ENCODE measurements around the gene ANGPTL4.
"Not testable (repeated sequence)": the region's sequence is repeated elsewhere in the genome, so short reads cannot be mapped to it uniquely, and the experiment has no call there.

The ANGPTL4 gene

DNA sequence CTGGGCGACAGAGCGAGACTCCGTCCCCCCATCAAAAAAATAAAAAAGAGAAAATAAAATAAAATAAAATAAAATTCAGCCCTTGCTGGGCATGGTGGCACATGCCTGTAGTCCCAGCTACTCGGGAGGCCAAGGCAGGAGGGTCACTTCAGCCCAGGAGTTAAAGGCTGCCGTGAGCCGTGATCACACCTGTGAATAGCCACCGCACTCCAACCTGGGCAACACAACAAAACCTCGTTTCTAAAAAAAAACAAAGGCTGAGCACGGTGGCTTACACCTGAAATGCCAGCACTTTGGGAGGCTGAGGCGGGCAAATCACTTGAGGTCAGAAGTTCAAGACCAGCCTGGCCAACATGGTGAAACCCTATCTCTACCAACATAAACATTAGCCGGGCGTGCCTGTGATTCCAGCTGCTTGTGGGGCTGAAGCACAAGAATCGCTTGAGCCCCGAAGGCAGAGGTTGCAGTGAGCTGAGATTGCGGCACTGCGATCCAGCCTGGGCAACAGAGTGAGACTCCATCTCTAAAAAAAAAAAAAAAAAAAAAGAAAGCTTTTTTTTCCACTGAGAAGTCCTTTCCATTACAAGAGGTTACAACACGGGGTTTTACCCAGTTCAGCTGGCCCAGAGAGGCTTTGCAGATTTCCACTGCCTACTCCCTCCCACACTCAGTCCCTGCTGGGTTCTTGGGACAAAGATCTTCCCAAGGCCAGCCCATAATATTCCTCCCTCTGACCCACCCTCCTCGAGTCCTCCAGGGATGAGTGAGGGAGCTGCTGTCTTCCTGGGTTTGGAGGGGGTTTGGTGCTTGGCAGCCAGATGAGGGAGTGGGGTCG is 6.4 kb downstream of the ANGPTL4 start:
- Mint-ChIP-seq H3K4me3 (no peak overlapping the region), H3K4me1 (peaks cover 18% of the 10 kb centered on the region), H3K9me3 (no peaks in the 10 kb centered on the region), H3K27me3 (peaks cover 38% of the 10 kb centered on the region), H3K27ac (no peak overlapping the region)
- DNase-seq (no peak), ATAC-seq (no peak)

DNA sequence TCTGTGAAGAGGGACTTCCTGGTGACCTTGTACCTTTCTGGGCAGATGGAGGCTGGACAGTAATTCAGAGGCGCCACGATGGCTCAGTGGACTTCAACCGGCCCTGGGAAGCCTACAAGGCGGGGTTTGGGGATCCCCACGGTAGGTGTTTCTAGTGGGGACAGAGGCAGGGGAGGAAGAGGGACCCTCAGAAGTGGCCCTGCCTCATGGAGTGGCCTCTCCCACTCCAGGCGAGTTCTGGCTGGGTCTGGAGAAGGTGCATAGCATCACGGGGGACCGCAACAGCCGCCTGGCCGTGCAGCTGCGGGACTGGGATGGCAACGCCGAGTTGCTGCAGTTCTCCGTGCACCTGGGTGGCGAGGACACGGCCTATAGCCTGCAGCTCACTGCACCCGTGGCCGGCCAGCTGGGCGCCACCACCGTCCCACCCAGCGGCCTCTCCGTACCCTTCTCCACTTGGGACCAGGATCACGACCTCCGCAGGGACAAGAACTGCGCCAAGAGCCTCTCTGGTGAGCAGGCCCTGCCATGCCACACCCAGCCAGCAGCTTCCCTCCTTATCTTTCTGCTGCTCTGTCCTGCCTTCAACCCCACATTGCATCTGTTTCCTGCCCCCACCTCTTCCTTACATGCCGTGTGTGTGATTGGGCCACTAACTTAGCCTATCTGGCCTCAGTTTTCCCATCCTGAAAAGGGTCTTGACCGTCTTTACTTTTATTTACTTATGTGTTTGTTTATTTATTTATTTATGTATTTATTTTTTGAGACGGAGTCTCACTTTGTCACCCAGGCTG is 7.3 kb downstream of the ANGPTL4 start:
- ATAC-seq (no peak), DNase-seq (no peak)
- Mint-ChIP-seq H3K4me1 (peaks cover 17% of the 10 kb centered on the region), H3K27me3 (peaks cover 30% of the 10 kb centered on the region), H3K4me3 (no peak overlapping the region), H3K27ac (peak overlapping the region; percentile 61 to 76), H3K9me3 (no peaks in the 10 kb centered on the region)

DNA sequence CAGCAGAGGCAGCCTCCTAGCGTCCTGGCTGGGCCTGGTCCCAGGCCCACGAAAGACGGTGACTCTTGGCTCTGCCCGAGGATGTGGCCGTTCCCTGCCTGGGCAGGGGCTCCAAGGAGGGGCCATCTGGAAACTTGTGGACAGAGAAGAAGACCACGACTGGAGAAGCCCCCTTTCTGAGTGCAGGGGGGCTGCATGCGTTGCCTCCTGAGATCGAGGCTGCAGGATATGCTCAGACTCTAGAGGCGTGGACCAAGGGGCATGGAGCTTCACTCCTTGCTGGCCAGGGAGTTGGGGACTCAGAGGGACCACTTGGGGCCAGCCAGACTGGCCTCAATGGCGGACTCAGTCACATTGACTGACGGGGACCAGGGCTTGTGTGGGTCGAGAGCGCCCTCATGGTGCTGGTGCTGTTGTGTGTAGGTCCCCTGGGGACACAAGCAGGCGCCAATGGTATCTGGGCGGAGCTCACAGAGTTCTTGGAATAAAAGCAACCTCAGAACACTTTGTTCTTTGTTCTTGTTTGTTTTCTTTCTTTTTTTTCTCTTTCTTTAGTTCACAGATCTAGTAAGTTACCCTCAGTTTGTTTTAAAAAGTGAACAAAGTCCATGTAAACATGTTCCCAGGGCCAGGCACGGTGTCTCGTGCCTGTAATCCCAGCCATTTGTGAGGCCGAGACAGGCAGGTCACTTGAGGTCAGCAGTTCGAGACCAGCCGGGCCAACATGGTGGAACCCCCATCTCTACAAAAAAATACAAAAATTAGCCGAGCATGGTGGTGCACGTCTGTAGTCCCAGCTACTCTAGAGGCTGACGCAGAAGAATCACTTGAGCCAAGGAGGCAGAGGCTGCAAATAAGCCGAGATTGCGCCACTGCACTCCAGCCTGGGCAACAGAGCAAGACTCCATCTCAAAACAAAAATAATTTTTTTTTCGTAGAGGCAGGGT is 10.2 kb downstream of the ANGPTL4 start:
- no peak overlapping the region for H3K4me3 Mint-ChIP-seq

GRCh38 chr19:8375766-8376165 is 11.8 kb downstream of the ANGPTL4 start:
- H3K4me1 Mint-ChIP-seq: peaks cover 18% of the 10 kb centered on the region
- not testable (repeated sequence) for H3K27me3 Mint-ChIP-seq, ATAC-seq, H3K4me3 Mint-ChIP-seq, H3K27ac Mint-ChIP-seq, H3K9me3 Mint-ChIP-seq, DNase-seq

More for the DNA sequence above, 10.2 kb downstream of the ANGPTL4 start:
- DNase-seq (no peak), ATAC-seq (no peak)
- Mint-ChIP-seq H3K4me1 (peaks cover 18% of the 10 kb centered on the region), H3K27me3 (peaks cover under 1% of the 10 kb centered on the region), H3K9me3 (peaks cover 0 to 4% of the 10 kb centered on the region in 2 donors), H3K27ac (peak overlapping the region in 1 of 2 donors; percentile 12)

DNA sequence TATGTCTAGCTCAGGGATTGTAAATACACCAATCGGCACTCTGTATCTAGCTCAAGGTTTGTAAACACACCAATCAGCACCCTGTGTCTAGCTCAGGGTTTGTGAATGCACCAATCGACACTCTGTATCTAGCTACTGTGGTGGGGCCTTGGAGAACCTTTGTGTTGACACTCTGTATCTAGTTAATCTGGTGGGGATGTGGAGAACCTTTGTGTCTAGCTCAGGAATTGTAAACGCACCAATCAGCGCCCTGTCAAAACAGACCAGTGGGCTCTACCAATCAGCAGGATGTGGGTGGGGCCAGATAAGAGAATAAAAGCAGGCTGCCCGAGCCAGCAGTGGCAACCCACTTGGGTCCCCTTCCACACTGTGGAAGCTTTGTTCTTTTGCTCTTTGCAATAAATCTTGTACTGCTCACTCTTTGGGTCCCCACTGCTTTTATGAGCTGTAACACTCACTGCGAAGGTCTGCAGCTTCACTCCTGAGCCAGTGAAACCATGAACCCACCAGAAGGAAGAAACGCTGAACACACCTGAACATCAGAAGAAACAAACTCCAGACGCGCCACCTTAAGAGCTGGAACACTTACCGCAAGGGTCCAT is 12.5 kb downstream of the ANGPTL4 start:
- ATAC-seq, DNase-seq, H3K4me3 Mint-ChIP-seq, H3K27ac Mint-ChIP-seq, H3K9me3 Mint-ChIP-seq, H3K27me3 Mint-ChIP-seq: not testable (repeated sequence)
- H3K4me1 Mint-ChIP-seq: peaks cover 18% of the 10 kb centered on the region

DNA sequence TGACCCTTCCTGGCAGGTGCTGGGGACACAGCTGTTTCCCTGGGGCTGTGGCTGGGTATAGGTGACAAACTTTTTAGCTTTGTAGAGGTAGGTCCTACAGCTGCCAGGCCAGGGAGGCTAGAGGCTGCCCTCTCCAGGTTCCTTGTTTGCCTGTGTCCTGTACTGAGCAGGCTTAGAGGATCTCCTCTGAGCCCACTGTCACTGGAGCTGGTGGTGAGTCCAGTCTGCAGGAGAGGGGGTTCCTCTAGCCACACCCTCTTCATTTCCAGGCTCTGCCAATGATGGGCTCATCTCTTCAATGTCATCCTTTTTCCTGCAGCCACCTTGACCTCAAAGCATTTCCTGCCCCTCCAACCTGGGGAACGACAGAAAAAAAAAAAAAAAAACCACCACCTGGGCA is 13.6 kb downstream of the ANGPTL4 start:
- Mint-ChIP-seq H3K27me3 (no peaks in the 10 kb centered on the region), H3K9me3 (peaks cover 0 to 10% of the 10 kb centered on the region in 2 donors), H3K27ac (peak overlapping the region in 1 of 2 donors; percentile 42), H3K4me1 (peaks cover 18% of the 10 kb centered on the region), H3K4me3 (no peak overlapping the region)
- ATAC-seq (no peak), DNase-seq (no peak)

DNA sequence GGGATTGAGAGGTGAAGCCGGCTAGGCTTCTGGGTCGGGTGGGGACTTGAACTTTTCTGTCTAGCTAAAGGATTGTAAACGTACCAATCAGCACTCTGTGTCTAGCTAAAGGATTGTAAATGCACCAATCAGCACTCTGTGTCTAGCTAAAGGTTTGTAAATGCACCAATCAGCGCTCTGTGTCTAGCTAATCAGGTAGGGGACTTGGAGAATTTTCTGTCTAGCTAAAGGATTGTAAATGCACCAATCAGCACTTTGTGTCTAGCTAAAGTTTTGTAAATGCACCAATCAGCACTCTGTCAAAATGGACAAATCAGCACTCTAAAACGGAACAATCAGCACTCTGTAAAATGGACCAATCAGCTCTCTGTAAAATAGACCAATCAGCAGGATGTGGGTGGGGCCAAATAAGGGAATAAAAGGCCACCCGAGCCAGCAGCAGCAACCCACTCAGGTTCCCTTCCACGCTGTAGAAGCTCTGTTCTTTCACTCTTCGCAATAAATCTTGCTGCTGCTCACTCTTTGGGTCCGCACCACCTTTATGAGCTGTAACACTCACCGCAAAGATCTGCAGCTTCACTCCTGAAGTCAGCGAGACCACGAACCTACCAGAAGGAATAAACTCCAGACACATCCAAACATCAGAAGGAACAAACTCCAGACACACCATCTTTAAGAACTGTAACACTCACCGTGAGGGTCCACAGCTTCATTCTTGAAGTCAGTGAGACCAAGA is 15.4 kb downstream of the ANGPTL4 start:
- H3K9me3 Mint-ChIP-seq, H3K4me3 Mint-ChIP-seq, H3K27me3 Mint-ChIP-seq, ATAC-seq, DNase-seq, H3K27ac Mint-ChIP-seq: not testable (repeated sequence)
- peaks cover 21% of the 10 kb centered on the region for H3K4me1 Mint-ChIP-seq

GRCh38 chr19:8384569-8384968 is 20.6 kb downstream of the ANGPTL4 start:
- peak overlapping the region in 1 of 2 donors; percentile 20 for H3K27ac Mint-ChIP-seq

DNA sequence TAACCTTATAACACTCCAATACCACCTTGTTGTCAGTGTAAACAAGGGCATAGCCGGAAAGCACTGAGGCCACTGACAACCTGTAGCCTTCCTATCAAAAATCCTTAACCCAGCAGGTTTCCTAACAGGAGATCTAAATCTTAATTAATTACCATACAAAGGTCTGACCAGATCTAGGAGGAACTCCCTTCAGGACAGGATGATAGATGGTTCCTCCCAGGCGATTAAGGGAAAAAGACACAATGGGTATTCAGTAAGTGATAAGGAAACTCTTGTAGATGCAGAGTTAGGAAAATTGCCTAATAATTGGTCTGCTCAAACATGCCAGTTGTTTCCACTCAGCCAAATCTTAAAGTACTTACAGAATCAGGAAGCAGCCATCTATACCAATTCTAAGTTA is 21.1 kb downstream of the ANGPTL4 start:
- not testable (repeated sequence) for H3K27ac Mint-ChIP-seq, H3K4me1 Mint-ChIP-seq, H3K27me3 Mint-ChIP-seq, H3K9me3 Mint-ChIP-seq, ATAC-seq, H3K4me3 Mint-ChIP-seq, DNase-seq

More at GRCh38 chr19:8384569-8384968, 20.6 kb downstream of the ANGPTL4 start:
- not testable (repeated sequence) for ATAC-seq, H3K4me3 Mint-ChIP-seq, H3K27me3 Mint-ChIP-seq, H3K9me3 Mint-ChIP-seq, H3K4me1 Mint-ChIP-seq, DNase-seq

GRCh38 chr19:8385566-8385965 is 21.6 kb downstream of the ANGPTL4 start:
- H3K27ac Mint-ChIP-seq, H3K9me3 Mint-ChIP-seq, DNase-seq, H3K27me3 Mint-ChIP-seq, H3K4me3 Mint-ChIP-seq, ATAC-seq: not testable (repeated sequence)
- H3K4me1 Mint-ChIP-seq: peaks cover 10% of the 10 kb centered on the region

- H3K4me3 Mint-ChIP-seq, DNase-seq, H3K9me3 Mint-ChIP-seq, H3K27ac Mint-ChIP-seq, ATAC-seq, H3K27me3 Mint-ChIP-seq: not testable (repeated sequence)
- H3K4me1 Mint-ChIP-seq: peaks cover 19% of the 10 kb centered on the region
These were observed 22.5 kb downstream of the ANGPTL4 start for GRCh38 chr19:8386419-8386818.

- no peak overlapping the region for H3K4me3 Mint-ChIP-seq
These were observed 23.0 kb downstream of the ANGPTL4 start for GRCh38 chr19:8386990-8387389.

DNA sequence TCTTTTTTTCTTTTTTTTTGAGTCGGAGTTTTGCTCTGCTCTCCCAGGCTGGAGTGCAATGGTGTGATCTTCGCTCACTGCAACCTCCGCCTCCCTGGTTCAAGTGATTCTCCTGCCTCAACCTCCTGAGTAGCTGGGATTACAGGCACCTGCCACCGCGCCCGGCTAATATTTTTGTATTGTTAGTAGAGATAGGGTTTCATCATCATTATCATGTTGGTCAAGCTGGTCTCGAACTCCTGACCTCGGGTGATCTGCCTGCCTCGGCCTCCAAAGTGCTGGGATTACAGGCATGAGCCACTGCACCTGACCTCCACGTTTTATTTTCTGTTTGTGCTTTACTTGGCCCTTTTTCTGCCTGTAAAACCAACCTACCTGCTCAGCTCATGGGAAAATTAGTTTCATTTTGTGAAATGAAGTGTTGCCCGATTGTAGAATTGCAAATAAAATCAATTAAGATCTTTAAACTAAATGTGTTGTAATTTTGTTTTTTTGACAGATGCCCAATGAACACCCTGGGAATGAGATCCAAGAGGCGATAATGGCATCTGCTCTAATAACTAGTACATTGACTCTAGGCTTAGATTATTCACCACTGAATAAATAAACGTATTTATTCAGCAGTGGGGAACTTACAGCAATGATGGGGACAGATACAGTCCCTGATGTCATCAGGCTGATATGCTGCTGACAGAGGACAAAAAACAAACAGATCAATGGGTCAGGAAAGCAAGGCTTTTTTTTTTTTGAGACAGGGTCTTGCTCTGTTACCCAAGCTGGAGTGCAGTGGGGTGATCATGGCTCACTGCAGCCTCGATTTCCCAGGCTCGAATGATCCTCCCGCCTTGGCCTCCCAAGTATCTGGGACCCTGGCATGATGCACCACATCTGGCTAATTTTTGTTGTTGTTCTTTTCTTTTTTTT is 24.0 kb downstream of the ANGPTL4 start:
- no peaks in the 10 kb centered on the region for H3K9me3 Mint-ChIP-seq
- no peak for DNase-seq
- H3K27ac Mint-ChIP-seq: no peak overlapping the region
- no peaks in the 10 kb centered on the region for H3K27me3 Mint-ChIP-seq
- ATAC-seq: no peak
- H3K4me1 Mint-ChIP-seq: peaks cover 29% of the 10 kb centered on the region
- peak overlapping the region in 1 of 2 donors; percentile 54 for H3K4me3 Mint-ChIP-seq

More at GRCh38 chr19:8386990-8387389, 23.0 kb downstream of the ANGPTL4 start:
- no peak for ATAC-seq
- Mint-ChIP-seq H3K4me1 (peaks cover 24% of the 10 kb centered on the region), H3K27me3 (no peaks in the 10 kb centered on the region), H3K9me3 (no peaks in the 10 kb centered on the region), H3K27ac (no peak overlapping the region)
- DNase-seq: no peak
